ENCODE measurements around the gene DACH1. TPM values are rescaled to one million over a fixed set of nuclear protein-coding genes. Genes with fewer than 3 reads are reported as not detected.

DACH1 gene
- total RNA-seq, 1 donor from 2014 or later: 2.9 TPM

- DNase-seq (no peak), ATAC-seq (ENCODE audit: poor library complexity) (no peak)
- intact Hi-C loops (cut with DNase I): no loop called here
These were observed 454.8 kb downstream of the DACH1 start for GRCh38 chr13:71412231-71412630.

- DNase-seq: no peak
- intact Hi-C loops (cut with DNase I): no loop called here
- ATAC-seq (ENCODE audit: poor library complexity): no peak
These were observed 458.6 kb downstream of the DACH1 start for GRCh38 chr13:71408416-71408815.

GRCh38 chr13:71399631-71400215, 467.3 kb downstream of the DACH1 start:
- no peak for ATAC-seq (ENCODE audit: poor library complexity)
- DNase-seq: no peak
- intact Hi-C loops (cut with DNase I): no loop called here

GRCh38 chr13:71396149-71396548, 470.9 kb downstream of the DACH1 start:
- DNase-seq: no peak
- ATAC-seq (ENCODE audit: poor library complexity): no peak
- intact Hi-C loops (cut with DNase I): no loop called here

- DNase-seq: no peak
- peak; percentile 46 for ATAC-seq (ENCODE audit: poor library complexity)
These were observed 472.0 kb downstream of the DACH1 start for GRCh38 chr13:71395053-71395452.

GRCh38 chr13:71394176-71394575, 472.8 kb downstream of the DACH1 start:
- no peak for DNase-seq
- no peak for ATAC-seq (ENCODE audit: poor library complexity)
- intact Hi-C loops (cut with DNase I): no loop called here

More at GRCh38 chr13:71395053-71395452, 472.0 kb downstream of the DACH1 start:
- intact Hi-C loops (cut with DNase I): no loop called here
